Neuronal stem cell (in vitro differentiated cells): ENCODE measurements around the gene F13A1.

Source experiments
- DNase-seq: peaks from one replicate; pipeline ENCODE4 v3.0.0-alpha.2; 2013; ENCODE audit warnings: low spot score
- H2AFZ ChIP-seq: one replicate; pipeline ENCODE4 v1.6.1; 2013; ENCODE audit warnings: mild to moderate bottlenecking, low read length, inconsistent platforms
- H2AK5ac ChIP-seq: 2 replicates; pipeline ENCODE4 v1.6.1; 2013; ENCODE audit warnings: low read depth, mild to moderate bottlenecking, inconsistent platforms, low read length, moderate library complexity, mixed read lengths
- H2BK120ac ChIP-seq: 2 replicates; pipeline ENCODE4 v1.6.1; 2013; ENCODE audit warnings: low read depth, mild to moderate bottlenecking, inconsistent platforms, low read length, moderate library complexity, mixed read lengths
- H2BK12ac ChIP-seq: one replicate; pipeline ENCODE4 v1.6.1; 2013; ENCODE audit warnings: low read length, inconsistent platforms
- H2BK15ac ChIP-seq: 2 replicates; pipeline ENCODE4 v1.6.1; 2013; ENCODE audit warnings: mild to moderate bottlenecking, low read length, inconsistent platforms, mixed read lengths
- H2BK5ac ChIP-seq: one replicate; pipeline ENCODE4 v1.6.1; 2013; ENCODE audit warnings: inconsistent platforms, mild to moderate bottlenecking, low read length, moderate library complexity
- H3K14ac ChIP-seq: one replicate; pipeline ENCODE4 v1.6.1; 2013; ENCODE audit warnings: low read length, inconsistent platforms
- H3K18ac ChIP-seq: 2 replicates; pipeline ENCODE4 v1.6.1; 2013; ENCODE audit warnings: low read length, inconsistent platforms
- H3K23ac ChIP-seq: 2 replicates; pipeline ENCODE4 v1.6.1; 2013; ENCODE audit warnings: low read depth, mild to moderate bottlenecking, mixed read lengths, low read length, inconsistent platforms; ENCODE audit not compliant: poor library complexity
- H3K27ac ChIP-seq: replicated peaks from 3 replicates; pipeline ENCODE4 v1.5.1; 2013; ENCODE audit warnings: low read length, inconsistent platforms
- H3K27me3 ChIP-seq, 3 experiments: 2 replicates each; pipeline ENCODE4 v1.6.1; 2013; ENCODE audit warnings: low read length in 3 of 3, mild to moderate bottlenecking in 2 of 3, inconsistent platforms in 1 of 3, low read depth in 1 of 3, mixed read lengths in 1 of 3, moderate library complexity in 1 of 3; ENCODE audit not compliant: control insufficient read depth in 3 of 3, insufficient read depth in 3 of 3
- H3K36me3 ChIP-seq, 2 donors: replicated peaks in 1 of 2; 2 replicates each; pipeline ENCODE4 v1.6.1; 2013; ENCODE audit warnings: low read length in 2 of 2; ENCODE audit not compliant: control insufficient read depth in 2 of 2, insufficient read depth in 2 of 2
- H3K4ac ChIP-seq: 2 replicates; pipeline ENCODE4 v1.6.1; 2013; ENCODE audit warnings: inconsistent platforms, mild to moderate bottlenecking, low read length, moderate library complexity
- H3K4me1 ChIP-seq, 2 donors: 1 replicate in 1 of 2; 2 replicates in 1 of 2; pipeline ENCODE4 v1.6.1; 2013; ENCODE audit warnings: low read length in 2 of 2, low read depth in 1 of 2; ENCODE audit not compliant: control insufficient read depth in 2 of 2, insufficient read depth in 1 of 2
- H3K4me2 ChIP-seq: one replicate; pipeline ENCODE4 v1.6.1; 2013; ENCODE audit warnings: mild to moderate bottlenecking, low read length, inconsistent platforms; ENCODE audit not compliant: insufficient read depth, poor library complexity, severe bottlenecking
- H3K4me3 ChIP-seq, 2 donors: 2 replicates each; pipeline ENCODE4 v1.5.1; 2013; ENCODE audit warnings: low read length in 2 of 2, mild to moderate bottlenecking in 2 of 2, inconsistent platforms in 1 of 2, moderate library complexity in 1 of 2
- H3K79me1 ChIP-seq: one replicate; pipeline ENCODE4 v1.6.1; 2013; ENCODE audit warnings: low read depth, mild to moderate bottlenecking, inconsistent platforms, low read length, moderate library complexity
- H3K9ac ChIP-seq: one replicate; pipeline ENCODE4 v1.6.1; 2013; ENCODE audit warnings: mild to moderate bottlenecking, low read depth, low read length, inconsistent platforms; ENCODE audit not compliant: poor library complexity
- H3K9me3 ChIP-seq, 2 donors: replicated peaks in 1 of 2; 2 replicates each; pipeline versions ENCODE3 to v1.6.1; 2013; ENCODE audit warnings: low read length in 2 of 2, mild to moderate bottlenecking in 2 of 2, inconsistent platforms in 1 of 2, low read depth in 1 of 2, mixed read lengths in 1 of 2, moderate library complexity in 1 of 2; ENCODE audit not compliant: control insufficient read depth in 2 of 2, insufficient read depth in 1 of 2
- H4K8ac ChIP-seq: one replicate; pipeline ENCODE4 v1.6.1; 2013; ENCODE audit warnings: low read depth, mild to moderate bottlenecking, inconsistent platforms, low read length, moderate library complexity
- H4K91ac ChIP-seq: one replicate; pipeline ENCODE4 v1.6.1; 2013; ENCODE audit warnings: low read length, low read depth, mild to moderate bottlenecking, inconsistent platforms; ENCODE audit not compliant: poor library complexity
- WGBS, 2 donors: extraction: QIAGEN DNeasy Blood & Tissue Kit; methylation state at CpG; one replicate each; pipeline ENCODE4 v1.1.7; 2013; ENCODE audit warnings: missing lambda C conversion rate in 2 of 2, mixed read lengths in 1 of 2; ENCODE audit not compliant: insufficient read length in 2 of 2, insufficient replicate concordance in 1 of 2; ENCODE audit errors: extremely low coverage in 2 of 2; 5-methylcytosine and 5-hydroxymethylcytosine counted together

F13A1 gene

DNA sequence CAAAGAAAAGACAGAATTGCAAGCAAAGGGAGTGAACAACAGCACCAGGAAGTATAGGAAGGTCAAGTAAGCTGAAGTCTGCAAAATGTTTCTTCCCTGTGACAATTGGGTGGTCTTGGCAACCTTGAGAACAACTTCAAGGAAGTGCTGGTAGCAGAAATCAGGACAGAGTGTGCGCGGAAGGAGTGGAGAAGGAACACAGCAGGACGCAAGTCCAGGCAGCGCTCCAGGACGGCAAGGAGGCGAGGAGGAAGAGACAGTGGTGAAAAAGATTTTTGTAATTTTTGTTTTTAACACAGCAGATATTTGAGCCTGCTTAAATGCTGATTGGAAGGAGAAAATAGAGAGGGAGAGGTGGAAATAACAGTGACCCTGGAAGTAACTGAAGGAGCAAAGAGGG is 141.7 kb downstream of the F13A1 start:
- H3K27ac ChIP-seq: no peak overlapping the region
- no peak overlapping the region for H3K9ac ChIP-seq
- H3K23ac ChIP-seq: no peak overlapping the region
- no peak overlapping the region for H3K4me3 ChIP-seq
- H3K36me3 ChIP-seq: no peaks in the 10 kb centered on the region
- H3K14ac ChIP-seq: no peak overlapping the region
- H2BK5ac ChIP-seq: no peak overlapping the region
- no peak overlapping the region for H3K4me2 ChIP-seq
- H3K27me3 ChIP-seq: no peaks in the 10 kb centered on the region
- H2BK120ac ChIP-seq: no peak overlapping the region
- H3K4me1 ChIP-seq: no peaks in the 10 kb centered on the region
- no peak overlapping the region for H2AFZ ChIP-seq
- H3K4ac ChIP-seq: no peak overlapping the region
- no peak overlapping the region for H2BK12ac ChIP-seq
- no peak overlapping the region for H2AK5ac ChIP-seq
- H4K8ac ChIP-seq: no peak overlapping the region
- H3K18ac ChIP-seq: no peak overlapping the region
- no peak overlapping the region for H2BK15ac ChIP-seq
- H3K9me3 ChIP-seq: no peaks in the 10 kb centered on the region
- DNase-seq: no peak
- no CpG with 5 or more reads among the region's 6 CpGs for WGBS, 2 donors
- no peaks in the 10 kb centered on the region for H3K79me1 ChIP-seq
- H4K91ac ChIP-seq: no peak overlapping the region

DNA sequence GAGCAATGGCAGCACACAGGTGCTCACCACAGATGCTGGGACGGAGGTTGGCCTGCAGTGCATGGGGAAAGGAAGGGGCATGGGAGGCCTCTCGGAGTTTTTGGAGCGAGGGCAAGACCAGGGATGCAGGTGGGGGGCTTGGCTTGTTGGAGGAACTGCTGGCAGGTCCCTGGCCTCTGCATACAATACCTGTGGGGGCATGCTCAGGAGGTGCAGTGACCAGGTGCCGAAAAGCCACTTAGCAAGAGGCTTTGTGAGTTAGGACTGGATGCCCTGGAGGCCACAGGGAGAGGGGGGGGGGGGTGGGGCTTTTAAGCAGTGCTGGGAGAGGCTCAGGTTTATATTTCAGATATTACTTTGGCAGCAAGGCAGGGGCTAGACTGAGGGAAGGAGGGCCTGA is 142.7 kb downstream of the F13A1 start:
- Histone ChIP-seq H3K4me2 (no peak overlapping the region), H3K27me3 (no peaks in the 10 kb centered on the region), H2BK12ac (no peak overlapping the region), H2BK15ac (no peak overlapping the region), H3K4ac (no peak overlapping the region), H3K14ac (no peak overlapping the region), H3K27ac (no peak overlapping the region), H2AK5ac (no peak overlapping the region), H3K23ac (no peak overlapping the region), H2BK5ac (no peak overlapping the region), H4K8ac (no peak overlapping the region), H2BK120ac (no peak overlapping the region), H3K18ac (no peak overlapping the region), H2AFZ (no peak overlapping the region), H3K4me3 (no peak overlapping the region), H3K79me1 (no peaks in the 10 kb centered on the region), H4K91ac (no peak overlapping the region), H3K36me3 (no peaks in the 10 kb centered on the region), H3K4me1 (no peaks in the 10 kb centered on the region), H3K9me3 (no peaks in the 10 kb centered on the region), H3K9ac (no peak overlapping the region)
- no CpG with 5 or more reads among the region's 4 CpGs for WGBS, 2 donors
- no peak for DNase-seq

DNA sequence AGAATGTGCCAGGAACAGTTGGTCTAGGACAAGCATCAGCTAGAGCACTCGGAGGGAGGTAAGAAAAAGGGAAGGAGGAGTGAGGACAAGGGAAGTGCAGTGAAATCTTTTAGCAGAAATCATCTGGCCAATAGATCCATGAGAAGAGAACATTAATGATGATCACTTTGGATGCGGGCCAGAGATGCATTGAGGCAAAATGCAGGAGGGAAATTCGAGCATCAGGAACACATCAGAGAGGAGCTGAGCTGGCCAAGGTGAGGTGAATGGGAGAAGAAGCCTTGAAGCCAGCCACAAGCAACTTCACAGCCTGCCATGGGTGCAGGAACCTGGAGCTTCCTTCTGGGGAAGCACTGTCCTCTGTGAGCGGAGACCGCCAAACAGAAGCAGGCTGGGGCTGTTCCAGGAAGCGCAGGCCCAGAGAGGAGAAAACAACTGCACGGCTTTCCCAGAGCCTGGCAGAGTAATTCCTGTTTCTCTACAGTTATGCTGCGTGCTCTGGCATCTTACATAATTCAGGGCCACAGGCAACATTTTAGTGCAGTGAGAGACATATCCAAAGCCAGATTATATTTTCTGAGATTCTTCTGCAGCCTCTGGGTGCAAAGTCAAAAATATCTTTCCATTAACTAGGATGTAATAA is 143.8 kb downstream of the F13A1 start:
- no peak overlapping the region for H2AFZ ChIP-seq
- H3K4me2 ChIP-seq: no peak overlapping the region
- WGBS, 2 donors: no CpG with 5 or more reads among the region's 8 CpGs
- H2BK120ac ChIP-seq: no peak overlapping the region
- H3K27me3 ChIP-seq: no peaks in the 10 kb centered on the region
- H3K4me3 ChIP-seq: no peak overlapping the region
- H3K18ac ChIP-seq: no peak overlapping the region
- no peaks in the 10 kb centered on the region for H3K36me3 ChIP-seq
- no peak overlapping the region for H2BK15ac ChIP-seq
- no peak overlapping the region for H2AK5ac ChIP-seq
- H3K79me1 ChIP-seq: no peaks in the 10 kb centered on the region
- no peak overlapping the region for H3K4ac ChIP-seq
- H3K27ac ChIP-seq: no peak overlapping the region
- no peak overlapping the region for H2BK12ac ChIP-seq
- no peak for DNase-seq
- H3K9ac ChIP-seq: no peak overlapping the region
- no peaks in the 10 kb centered on the region for H3K4me1 ChIP-seq
- no peaks in the 10 kb centered on the region for H3K9me3 ChIP-seq
- H4K8ac ChIP-seq: no peak overlapping the region
- no peak overlapping the region for H3K14ac ChIP-seq
- H3K23ac ChIP-seq: no peak overlapping the region
- no peak overlapping the region for H2BK5ac ChIP-seq
- no peak overlapping the region for H4K91ac ChIP-seq

DNA sequence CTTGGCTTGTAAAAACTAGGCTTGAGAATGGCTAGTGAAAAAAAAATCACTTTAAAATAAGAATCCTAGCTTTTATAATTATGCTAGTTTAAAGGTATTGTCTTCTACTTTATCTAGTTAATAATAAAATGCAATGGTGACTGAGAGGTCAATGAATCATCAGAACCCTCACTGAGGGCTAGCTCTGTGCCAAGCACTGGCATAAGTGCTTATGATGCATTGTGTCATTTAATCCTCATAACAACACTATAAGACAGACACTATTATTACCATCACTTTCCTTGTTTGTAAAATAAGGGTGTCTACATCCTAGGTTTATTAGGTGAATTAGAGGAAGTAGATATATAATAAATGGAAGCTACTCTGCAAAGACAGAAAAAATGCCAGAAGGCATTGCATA is 144.3 kb downstream of the F13A1 start:
- no peaks in the 10 kb centered on the region for H3K4me1 ChIP-seq
- H4K8ac ChIP-seq: no peak overlapping the region
- H3K27ac ChIP-seq: no peak overlapping the region
- H3K9ac ChIP-seq: no peak overlapping the region
- no peaks in the 10 kb centered on the region for H3K36me3 ChIP-seq
- no peak overlapping the region for H3K14ac ChIP-seq
- H3K79me1 ChIP-seq: no peaks in the 10 kb centered on the region
- H3K27me3 ChIP-seq: no peaks in the 10 kb centered on the region
- H3K9me3 ChIP-seq: no peaks in the 10 kb centered on the region
- no peak overlapping the region for H2BK5ac ChIP-seq
- H2BK12ac ChIP-seq: no peak overlapping the region
- no peak for DNase-seq
- no peak overlapping the region for H4K91ac ChIP-seq
- no peak overlapping the region for H2AFZ ChIP-seq
- H2AK5ac ChIP-seq: no peak overlapping the region
- H3K4me3 ChIP-seq: no peak overlapping the region
- no peak overlapping the region for H3K18ac ChIP-seq
- H2BK120ac ChIP-seq: no peak overlapping the region
- H3K4ac ChIP-seq: no peak overlapping the region
- H3K4me2 ChIP-seq: no peak overlapping the region
- no peak overlapping the region for H2BK15ac ChIP-seq
- no peak overlapping the region for H3K23ac ChIP-seq
